ENCODE results near the gene THOP1. TPM values are rescaled to one million over a fixed set of nuclear protein-coding genes. Genes with fewer than 3 reads are reported as not detected.

The THOP1 gene
- 41.4 and 61.7 TPM in 2 replicates for total RNA-seq

DNA sequence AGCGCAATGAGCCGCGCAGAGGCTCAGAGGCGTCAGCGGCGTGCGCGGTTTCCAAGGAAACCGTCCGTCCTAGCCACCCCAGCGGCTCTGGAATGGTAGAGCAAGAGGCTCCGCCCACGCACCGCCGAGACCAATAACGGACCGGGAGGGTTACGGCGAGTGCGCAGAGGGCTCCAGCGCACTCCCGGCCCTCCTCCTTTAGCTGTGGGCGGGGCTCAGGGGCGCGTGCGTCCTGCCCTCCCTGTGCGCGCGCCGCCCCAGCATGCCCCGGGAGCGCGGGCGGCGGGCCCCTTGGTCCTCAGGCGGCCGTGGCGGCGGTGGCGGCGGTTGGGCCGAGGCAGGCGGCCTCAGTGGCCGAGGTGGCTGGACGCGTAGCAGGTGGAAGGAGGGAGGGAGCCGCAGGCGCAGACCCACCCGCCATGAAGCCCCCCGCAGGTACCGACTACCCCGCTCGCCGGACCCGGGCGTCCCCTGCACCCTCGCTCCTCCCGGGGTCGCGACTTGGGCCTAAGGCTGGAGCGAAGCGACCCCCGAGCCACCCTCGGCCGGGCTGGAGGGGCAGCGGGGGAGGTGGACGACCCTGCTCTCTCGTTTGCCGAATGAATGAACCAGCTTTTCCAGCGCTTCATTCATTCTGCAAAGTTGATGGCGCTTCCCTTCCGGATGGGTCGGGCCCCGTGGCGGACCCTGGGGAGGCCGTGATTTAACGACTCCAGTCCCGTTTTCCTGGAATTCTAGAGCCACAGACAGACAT is at the start of gene THOP1:
Gene THOP1 (plus strand): TSS at position 260 of the 754 bp plus-strand sequence. CDS start 160 bp downstream, at position 420.

DNA sequence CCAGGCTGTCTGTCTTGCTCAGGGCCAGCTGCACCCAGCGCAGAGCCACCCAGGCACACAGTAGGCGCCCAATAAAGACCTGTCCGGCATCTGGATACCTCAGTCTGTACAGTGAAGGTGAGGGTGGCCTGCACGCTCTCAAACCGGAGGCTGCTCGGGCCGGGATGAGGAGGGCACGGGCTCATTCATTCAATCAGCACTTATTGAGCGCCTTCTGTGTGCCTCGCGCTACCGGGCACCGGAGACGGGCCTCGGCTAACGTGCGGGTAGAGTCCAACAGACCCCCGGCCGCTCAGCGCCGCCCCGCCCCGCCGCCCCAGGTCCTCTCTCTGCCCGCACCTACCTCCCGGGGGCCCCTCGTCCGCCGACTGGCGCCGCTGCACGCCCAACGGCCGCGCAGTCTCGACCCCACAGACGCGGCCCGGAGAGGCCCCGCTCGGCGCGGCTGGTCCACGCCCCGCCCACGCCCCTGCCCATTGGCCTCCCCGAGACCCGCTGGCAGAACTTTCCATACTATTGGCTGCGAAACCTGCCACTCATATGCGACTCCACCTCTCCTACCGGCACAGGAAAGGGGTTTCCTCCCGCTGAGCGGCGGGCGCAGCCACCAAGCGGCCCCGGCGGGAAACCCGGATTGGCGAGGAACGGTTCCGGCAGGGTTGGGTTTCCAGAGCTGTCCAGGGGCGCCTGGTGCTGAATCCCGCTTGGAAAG is 45.5 kb upstream of the THOP1 start, which contains the start of gene SLC39A3:
Gene SLC39A3 (minus strand): TSS at position 416 of the 712 bp plus-strand sequence. CDS start 2,760 bp downstream, outside the sequence.

DNA sequence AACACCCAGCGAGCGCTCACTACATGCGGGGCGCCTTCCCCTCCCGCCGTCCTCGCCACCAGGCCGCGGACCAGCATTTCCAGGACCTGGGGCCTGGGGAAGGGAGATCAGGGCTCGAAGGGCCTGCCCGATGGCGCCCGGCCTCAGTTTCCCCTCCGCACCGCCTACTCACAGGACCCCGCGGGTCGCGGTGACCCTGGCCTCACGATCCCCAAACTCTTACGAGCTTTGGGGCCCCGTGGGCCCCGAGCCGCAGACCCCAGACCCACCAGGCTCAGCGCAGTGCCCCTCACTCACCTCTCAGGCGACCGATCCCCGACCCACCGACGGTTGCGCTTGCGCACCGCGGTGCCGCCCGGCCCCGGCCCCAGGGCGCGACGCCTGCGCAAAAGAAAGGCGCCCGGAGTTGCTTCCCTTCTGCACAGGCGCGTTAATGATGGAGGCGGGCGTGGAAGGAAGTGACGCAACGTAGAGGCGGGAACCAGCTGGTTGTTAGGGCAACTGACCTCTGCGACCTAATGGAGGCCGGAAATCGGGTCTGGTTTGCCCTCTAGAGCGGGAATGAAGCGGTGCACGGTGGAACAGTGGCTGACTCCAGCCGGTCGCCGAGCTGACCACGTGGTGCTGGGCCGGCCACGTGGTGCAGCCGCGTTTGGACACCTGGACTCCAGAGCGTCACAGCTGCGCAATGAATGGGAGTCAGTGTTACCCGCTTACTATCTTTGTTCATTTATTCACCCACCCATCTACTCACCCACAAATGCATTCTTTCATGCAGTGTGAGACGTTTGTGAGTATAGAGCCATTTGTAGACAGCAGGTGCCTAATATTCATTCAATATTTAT is 2.1 kb upstream of the THOP1 start, which contains the start of gene SGTA:
Gene SGTA (minus strand): TSS at position 338 of the 845 bp plus-strand sequence. CDS start 14,205 bp downstream, outside the sequence.

GRCh38 chr19:2819540-2820111 is 34.3 kb downstream of the THOP1 start, which contains the start of gene ZNF554:
TSS of gene ZNF554 (plus strand) at chr19:2819868. CDS start at chr19:2820072, 204 bp downstream.

GRCh38 chr19:2840794-2841791 is 55.8 kb downstream of the THOP1 start, which contains the start of gene ZNF555:
TSS of gene ZNF555 (plus strand) at chr19:2841475. CDS start at chr19:2841573, 98 bp downstream.

Other genes starting within 250 kb of the THOP1 start
- gene GNG7, start 82.8 kb upstream of the THOP1 start, total RNA-seq: 0.14 and 0.37 TPM in 2 replicates
- gene DIRAS1, start 64.1 kb upstream of the THOP1 start, total RNA-seq: 1.3 and 2.7 TPM in 2 replicates
- 23.3 and 32.4 TPM in 2 replicates for gene SLC39A3, start 45.5 kb upstream of the THOP1 start, total RNA-seq
- gene SGTA, start 2.2 kb upstream of the THOP1 start, total RNA-seq: 23.6 and 27.5 TPM in 2 replicates
- 3.7 and 4.1 TPM in 2 replicates for gene ZNF554, start 34.4 kb downstream of the THOP1 start, total RNA-seq
- gene ZNF555, start 56.0 kb downstream of the THOP1 start, total RNA-seq: 4.3 and 5.0 TPM in 2 replicates
- gene ZNF556, start 81.8 kb downstream of the THOP1 start, total RNA-seq: under 0.01 and 0.09 TPM in 2 replicates
- gene ZNF57, start 115.4 kb downstream of the THOP1 start, total RNA-seq: 3.5 and 3.6 TPM in 2 replicates
- 3.5 and 5.5 TPM in 2 replicates for gene ZNF77, start 159.5 kb downstream of the THOP1 start, total RNA-seq
- gene TLE6, start 192.1 kb downstream of the THOP1 start, total RNA-seq: 2.4 and 3.4 TPM in 2 replicates
- gene TLE2, start 243.8 kb downstream of the THOP1 start, total RNA-seq: 2.1 and 3.1 TPM in 2 replicates